SU-DHL-6 (cell line): ENCODE data around the gene MICAL2.

Experiments used
- H2AFZ ChIP-seq: fragments of 200-600 bp; sonication (generic); 2 replicates; pipeline ENCODE4 v1.6.1; 2014; ENCODE audit warnings: low read depth, mild to moderate bottlenecking, moderate library complexity, mixed read lengths, antibody characterized with exemption, low read length; ENCODE audit not compliant: severe bottlenecking
- H3F3A ChIP-seq: fragments of 200-600 bp; shearing (Covaris generic); 2 replicates; pipeline ENCODE4 v1.6.0; 2016; ENCODE audit warnings: antibody characterized with exemption, mild to moderate bottlenecking; ENCODE audit not compliant: insufficient read depth
- H3K27ac ChIP-seq: fragments of 200-600 bp; sonication (generic); 2 replicates; pipeline ENCODE4 v1.5.1; 2016; ENCODE audit warnings: low read depth, mild to moderate bottlenecking, low read length, moderate library complexity, mixed read lengths
- H3K27me3 ChIP-seq: fragments of 200-600 bp; sonication (generic), shearing (Covaris generic); 2 replicates; pipeline ENCODE4 v1.6.0; 2014; ENCODE audit warnings: mild to moderate bottlenecking, low read length
- H3K36me3 ChIP-seq: fragments of 200-600 bp; sonication (generic); 2 replicates; pipeline ENCODE4 v1.6.1; 2014; ENCODE audit warnings: mild to moderate bottlenecking, low read length, mixed read lengths
- H3K4me2 ChIP-seq: fragments of 300-600, 200-600 bp; shearing (Covaris generic), sonication (generic); 2 replicates; pipeline ENCODE4 v1.6.0; 2014; ENCODE audit warnings: low read length, low read depth, mild to moderate bottlenecking; ENCODE audit not compliant: poor library complexity, severe bottlenecking
- H3K4me3 ChIP-seq: fragments of 200-600 bp; sonication (generic); 2 replicates; pipeline ENCODE4 v1.5.1; 2014; ENCODE audit warnings: antibody characterized with exemption, low read length, mild to moderate bottlenecking, mixed read lengths; ENCODE audit not compliant: insufficient read depth, poor library complexity, severe bottlenecking
- H3K79me2 ChIP-seq: fragments of 200-600 bp; sonication (generic); 2 replicates; pipeline ENCODE4 v1.6.1; 2014; ENCODE audit warnings: mild to moderate bottlenecking, low read length, moderate library complexity; ENCODE audit not compliant: insufficient read depth
- H3K9ac ChIP-seq: fragments of 200-600 bp; sonication (generic); 2 replicates; pipeline ENCODE4 v1.7.0; 2014; ENCODE audit warnings: mild to moderate bottlenecking, low read length
- H3K9me2 ChIP-seq: fragments of 200-600 bp; sonication (generic); replicated peaks from 2 replicates; pipeline ENCODE4 v1.6.1; 2014; ENCODE audit warnings: low read length; ENCODE audit not compliant: insufficient read depth
- H3K9me3 ChIP-seq: fragments of 200-600 bp; sonication (generic); 2 replicates; pipeline ENCODE4 v1.6.1; 2014; ENCODE audit warnings: low read length, mixed read lengths; ENCODE audit not compliant: insufficient read depth
- H4K20me1 ChIP-seq: fragments of 200-600 bp; sonication (generic); 2 replicates; pipeline ENCODE4 v1.6.1; 2014; ENCODE audit warnings: low read depth, mild to moderate bottlenecking, antibody characterized with exemption, low read length, moderate library complexity, mixed read lengths
- CTCF ChIP-seq: fragments of 200-600 bp; sonication (generic); IDR thresholded peaks from one replicate; pipeline ENCODE4 v1.5.1; 2017; ENCODE audit warnings: antibody characterized with exemption, mild to moderate bottlenecking, low read length, moderate library complexity; ENCODE audit not compliant: insufficient read depth, poor library complexity, severe bottlenecking
- EZH2phosphoT487 ChIP-seq: fragments of 200-600 bp; sonication (generic), shearing (Covaris generic); conservative IDR thresholded peaks from 2 replicates; pipeline ENCODE4 v1.6.1; 2018; ENCODE audit warnings: mild to moderate bottlenecking, antibody characterized with exemption, low read length, moderate library complexity, mixed read lengths

Gene MICAL2

DNA sequence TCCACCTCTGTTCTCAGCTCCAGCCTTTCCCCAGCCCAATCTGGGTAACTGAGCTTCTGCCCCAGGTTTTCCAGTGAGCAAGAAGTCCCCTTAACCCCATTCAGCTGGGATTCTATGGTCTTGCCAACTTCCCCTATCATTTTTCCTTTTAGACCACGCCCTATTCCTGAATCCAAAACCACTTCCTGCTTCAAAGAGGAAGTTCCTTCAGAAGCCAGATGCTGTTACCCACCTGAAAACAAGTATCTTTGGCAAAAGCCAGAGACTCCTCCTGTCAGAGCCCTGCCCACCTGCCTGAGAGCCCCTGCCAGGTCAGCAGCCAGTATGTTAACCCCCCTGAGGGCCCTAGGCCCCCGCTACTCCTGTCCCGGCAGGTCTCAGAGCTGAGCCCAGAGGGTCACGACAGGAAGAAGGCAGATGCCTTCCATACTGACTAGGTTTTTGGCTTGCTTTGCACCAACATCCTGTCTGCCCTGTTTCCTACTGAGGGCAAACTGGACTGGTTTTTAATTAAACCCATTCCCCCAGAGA lies 20.3 kb upstream of the MICAL2 start:
- Histone ChIP-seq H2AFZ (no peak overlapping the region), H4K20me1 (no peaks in the 10 kb centered on the region), H3K4me3 (no peak overlapping the region), H3K27me3 (no peaks in the 10 kb centered on the region), H3K79me2 (no peaks in the 10 kb centered on the region), H3K36me3 (no peaks in the 10 kb centered on the region), H3K9ac (no peak overlapping the region), H3K4me2 (no peak overlapping the region), H3K9me2 (no peaks in the 10 kb centered on the region), H3K9me3 (no peaks in the 10 kb centered on the region), H3K27ac (no peak overlapping the region), H3F3A (no peaks in the 10 kb centered on the region)
- no peak for TF ChIP-seq EZH2phosphoT487
- no peak for TF ChIP-seq CTCF

DNA sequence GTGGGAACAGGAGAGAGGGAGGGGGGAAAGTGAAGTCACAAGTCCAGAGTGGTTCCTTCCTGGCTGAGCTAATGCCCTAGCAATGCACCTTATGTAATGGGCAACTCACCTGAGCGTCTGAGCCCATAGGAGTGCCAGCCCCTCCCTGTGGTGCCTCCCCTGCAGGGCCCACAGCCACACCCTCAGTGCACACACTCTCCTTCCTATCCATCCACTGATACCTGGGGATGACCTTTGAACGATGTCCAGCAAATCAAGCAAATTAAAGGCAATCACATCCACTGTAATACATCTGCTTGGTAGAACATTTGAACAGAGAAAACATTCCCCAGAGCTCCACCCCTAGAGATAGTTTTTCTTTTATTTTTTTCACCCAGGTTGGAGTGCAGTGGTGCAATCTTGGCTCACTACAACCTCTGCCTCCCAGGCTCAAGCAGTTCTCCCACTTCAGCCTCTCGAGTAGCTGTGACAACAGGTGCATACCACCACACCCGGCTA lies 19.6 kb upstream of the MICAL2 start:
- Histone ChIP-seq H4K20me1 (no peaks in the 10 kb centered on the region), H3K79me2 (no peaks in the 10 kb centered on the region), H3K9me3 (no peaks in the 10 kb centered on the region), H3F3A (no peaks in the 10 kb centered on the region), H2AFZ (no peak overlapping the region), H3K9ac (no peak overlapping the region), H3K27ac (no peak overlapping the region), H3K27me3 (no peaks in the 10 kb centered on the region), H3K36me3 (no peaks in the 10 kb centered on the region), H3K9me2 (no peaks in the 10 kb centered on the region), H3K4me3 (no peak overlapping the region), H3K4me2 (no peak overlapping the region)
- no peak for TF ChIP-seq CTCF
- no peak for TF ChIP-seq EZH2phosphoT487

- TF ChIP-seq CTCF (no peak), EZH2phosphoT487 (no peak)
- Histone ChIP-seq H3K9me2 (no peaks in the 10 kb centered on the region), H3K9me3 (no peaks in the 10 kb centered on the region), H3K27me3 (no peaks in the 10 kb centered on the region), H3K4me3 (no peak overlapping the region), H3K4me2 (no peak overlapping the region), H3K79me2 (no peaks in the 10 kb centered on the region), H3F3A (no peaks in the 10 kb centered on the region), H3K9ac (no peak overlapping the region), H3K36me3 (no peaks in the 10 kb centered on the region), H2AFZ (no peak overlapping the region), H4K20me1 (no peaks in the 10 kb centered on the region), H3K27ac (no peak overlapping the region)
Observed at GRCh38 chr11:12091956-12092558, 18.3 kb upstream of the MICAL2 start.
